Lung (tissue), 13 donors: ENCODE measurements around the gene CYS1. TPM values are rescaled to one million over a fixed set of nuclear protein-coding genes. Genes with fewer than 3 reads are reported as not detected.

Experiments used
- ATAC-seq: fragments of 200-7000 bp; cut with Tn5 transposase; one replicate; pipeline ENCODE4 v1.9.1; 2020; ENCODE audit warnings: moderate number of reproducible peaks; ENCODE audit not compliant: insufficient read depth, low FRiP score
- DNase-seq, 3 donors: peaks; one replicate each; pipeline ENCODE4 v3.0.0-alpha.2; 2013 to 2017
- H3K27ac ChIP-seq, 2 donors: one replicate each; pipeline ENCODE4 v1.5.1; 2013; ENCODE audit warnings: mild to moderate bottlenecking in 2 of 2, moderate library complexity in 2 of 2, control low read depth in 1 of 2, inconsistent platforms in 1 of 2, low read depth in 1 of 2, low read length in 1 of 2
- H3K27me3 ChIP-seq, 3 donors: one replicate each; pipeline ENCODE4 v1.5.1; 2013; ENCODE audit warnings: low read length in 2 of 3; ENCODE audit not compliant: control insufficient read depth in 3 of 3, insufficient read depth in 3 of 3
- H3K36me3 ChIP-seq, 4 donors: one replicate each; pipeline ENCODE4 v1.5.1; 2013; ENCODE audit warnings: low read length in 4 of 4, mild to moderate bottlenecking in 1 of 4, moderate library complexity in 1 of 4; ENCODE audit not compliant: control insufficient read depth in 4 of 4, insufficient read depth in 4 of 4
- H3K4me1 ChIP-seq, 5 donors: one replicate each; pipeline ENCODE4 v1.5.1; 2013; ENCODE audit warnings: low read length in 5 of 5, mild to moderate bottlenecking in 2 of 5, moderate library complexity in 1 of 5; ENCODE audit not compliant: control insufficient read depth in 5 of 5, insufficient read depth in 5 of 5
- H3K4me3 ChIP-seq: one replicate; pipeline ENCODE4 v1.5.1; 2013; ENCODE audit warnings: mild to moderate bottlenecking, control low read depth, moderate library complexity
- H3K9ac ChIP-seq, 2 donors: one replicate each; pipeline ENCODE4 v1.5.1; 2013; ENCODE audit warnings: low read length in 2 of 2, control low read depth in 1 of 2; ENCODE audit not compliant: insufficient read depth in 1 of 2
- H3K9me3 ChIP-seq, 4 donors: one replicate each; pipeline ENCODE4 v1.5.1; 2013; ENCODE audit warnings: low read length in 3 of 4, mild to moderate bottlenecking in 1 of 4, moderate library complexity in 1 of 4; ENCODE audit not compliant: control insufficient read depth in 4 of 4, insufficient read depth in 3 of 4
- CTCF ChIP-seq: IDR thresholded peaks from 2 replicates; pipeline ENCODE4 v1.5.1; 2012; ENCODE audit warnings: mild to moderate bottlenecking; ENCODE audit errors: control extremely low read depth, extremely low read depth
- WGBS, 2 donors: extraction: QIAGEN DNeasy Blood & Tissue Kit; methylation state at CpG; one replicate each; pipeline ENCODE4 v1.1.7; 2013; 5-methylcytosine and 5-hydroxymethylcytosine counted together
- polyA plus RNA-seq, 2 donors: library from polyadenylated mRNA; stranded (reverse); fragments of 200-250 nt; gene quantifications; one replicate each; pipeline ENCODE4 v1.2.1, GENCODE V29; 2013
- small RNA-seq: library from RNA; depleted of rRNA; stranded (forward); fragments of <200 nt; gene quantifications from one replicate; pipeline ENCODE3, GENCODE V24; 2014; ENCODE audit warnings: low replicate concordance
- total RNA-seq, 2 donors: library from RNA; depleted of rRNA in 1 of 2; stranded (reverse); fragments of >200 nt in 1 of 2; gene quantifications; one replicate each; pipeline ENCODE4 v1.2.1, GENCODE V29; 2014 to 2021
- donor health status: control.
- donor health status: control.
- donor health status: Bipolar disorder and iron deficiency.
- donor health status: healthy.
- donor health status: DM: yes; HTN: yes; CAD: no.

CYS1 gene
- total and polyA plus RNA-seq, 4 donors = 0.35 to 5.1 (median 1.0) TPM

GRCh38 chr2:10007921-10008808 lies 72.0 kb downstream of the CYS1 start:
- no peak overlapping the region for H3K4me3 ChIP-seq
- 81 to 82% methylated on average over 22 of the region's 22 CpGs for WGBS, 2 donors
- ATAC-seq (no peak), DNase-seq (no peak)
- peaks cover 0 to 20% (median 5%) of the 10 kb centered on the region in 5 donors for H3K4me1 ChIP-seq
- TF ChIP-seq CTCF = no peak
- H3K9ac ChIP-seq = no peak overlapping the region
- H3K27me3 ChIP-seq = peaks cover 0 to 4% (median 0%) of the 10 kb centered on the region in 3 donors
- H3K9me3 ChIP-seq = no peaks in the 10 kb centered on the region
- no peak overlapping the region for H3K27ac ChIP-seq
- peaks cover 0 to 2% (median 0%) of the 10 kb centered on the region in 4 donors for H3K36me3 ChIP-seq

- Histone ChIP-seq H3K36me3 (peaks cover 0 to 2% (median 0%) of the 10 kb centered on the region in 4 donors), H3K4me1 (peaks cover 0 to 20% (median 5%) of the 10 kb centered on the region in 5 donors), H3K27ac (no peak overlapping the region), H3K27me3 (peaks cover 0 to 4% (median 0%) of the 10 kb centered on the region in 3 donors), H3K9ac (no peak overlapping the region), H3K9me3 (no peaks in the 10 kb centered on the region), H3K4me3 (no peak overlapping the region)
- DNase-seq = no peak
- WGBS, 2 donors = 88 to 90% methylated on average over 9 of the region's 9 CpGs
- TF ChIP-seq CTCF = no peak
- no peak for ATAC-seq
Observed at GRCh38 chr2:10007435-10007834, 72.8 kb downstream of the CYS1 start.

Small RNA genes lying within 50 kb of the gene (small RNA-seq; reads per million reads assigned to genes)
- gene RF00568 = not detected

Other genes starting within 250 kb of the CYS1 start
- gene TAF1B, start 236.9 kb downstream of the CYS1 start, total RNA-seq = 10 to 100 TPM; 20.5 to 46.3 TPM
- gene TAF1B, start 236.9 kb downstream of the CYS1 start, polyA plus RNA-seq = 1 to 10 TPM; 6.1 to 9.2 TPM
- 10 to 100 TPM in 1 of 2 donors, 1 to 10 TPM in 1; 5.4 to 13.6 TPM for gene GRHL1, start 128.7 kb downstream of the CYS1 start, total RNA-seq
- gene GRHL1, start 128.7 kb downstream of the CYS1 start, polyA plus RNA-seq = 1 to 10 TPM; 1.8 to 5.9 TPM
- gene KLF11, start 36.9 kb downstream of the CYS1 start, total RNA-seq = 10 to 100 TPM; 20.3 to 21.8 TPM
- 10 to 100 TPM in 1 of 2 donors, 1 to 10 TPM in 1; 7.4 to 14.4 TPM for gene KLF11, start 36.9 kb downstream of the CYS1 start, polyA plus RNA-seq
- 10 to 100 TPM in 1 of 2 donors, 1 to 10 TPM in 1; 4.8 to 15.6 TPM for gene RRM2, start 42.3 kb upstream of the CYS1 start, total RNA-seq
- 1 to 10 TPM; 5.2 to 6.1 TPM for gene RRM2, start 42.3 kb upstream of the CYS1 start, polyA plus RNA-seq
- gene HPCAL1, start 222.5 kb upstream of the CYS1 start, total RNA-seq = 100 to 1,000 TPM; 122 to 143 TPM
- 100 to 1,000 TPM; 129 to 147 TPM for gene HPCAL1, start 222.5 kb upstream of the CYS1 start, polyA plus RNA-seq